HepG2 (cell line): ENCODE measurements around the gene ATL2.

Source experiments
- CTCF ChIP-seq: sonication (generic); formaldehyde crosslinking; IDR thresholded peaks from 2 replicates; pipeline ENCODE4 v1.5.0; 2020; ENCODE audit warnings: mild to moderate bottlenecking, missing genetic modification reagents, moderate library complexity
- EZH2 ChIP-seq: conservative IDR thresholded peaks from 2 replicates; pipeline ENCODE4 v1.6.1; 2012; ENCODE audit warnings: mild to moderate bottlenecking, low read depth, low read length, moderate library complexity
- NRL ChIP-seq: sonication (generic); formaldehyde crosslinking; IDR thresholded peaks from 2 replicates; pipeline ENCODE4 v1.5.0; 2020; ENCODE audit warnings: missing genetic modification reagents, mild to moderate bottlenecking, moderate library complexity, borderline replicate concordance
- ZNF615 ChIP-seq: sonication (generic); formaldehyde crosslinking; IDR thresholded peaks from 2 replicates; pipeline ENCODE4 v1.5.0; 2020; ENCODE audit warnings: mild to moderate bottlenecking, missing genetic modification reagents, borderline replicate concordance
- ZZZ3 ChIP-seq: sonication (generic); formaldehyde crosslinking; IDR thresholded peaks from 2 replicates; pipeline ENCODE4 v1.4.0; 2020; ENCODE audit warnings: missing genetic modification reagents, mild to moderate bottlenecking, borderline replicate concordance

GRCh38 chr2:38416296-38417036 lies 39.4 kb upstream of the ATL2 start:
- TF ChIP-seq CTCF: no peak
- TF ChIP-seq ZNF615: no peak
- no peak for TF ChIP-seq ZZZ3 (CRISPR knock-in tag)
- TF ChIP-seq NRL (CRISPR knock-in tag): no peak
- no peak for TF ChIP-seq EZH2
